B cell (primary cell): ENCODE measurements around the gene PSMA6. TPM values are rescaled to one million over a fixed set of nuclear protein-coding genes. Genes with fewer than 3 reads are reported as not detected.

Experiments
- ATAC-seq: fragments of 200-7000 bp; cut with Tn5 transposase; one replicate; pipeline ENCODE4 v1.10.0; 2021; ENCODE audit warnings: low read depth, mild to moderate bottlenecking, moderate number of reproducible peaks, moderate library complexity
- CTCF ChIA-PET: fragments of 350-600 bp; sonication (Branson Sonifier 250); formaldehyde crosslinking; loops from one replicate; lab custom pipeline; 2021; ENCODE audit warnings: antibody characterized with exemption, inconsistent platforms; lab: Charles Lee
- POLR2A ChIA-PET: fragments of 350-600 bp; sonication (Branson Sonifier 250); formaldehyde crosslinking; loops from one replicate; lab custom pipeline; 2021; ENCODE audit warnings: antibody characterized with exemption; lab: Charles Lee
- DNase-seq: peaks from one replicate; pipeline ENCODE4 v3.0.0; 2013
- H2AFZ ChIP-seq: 2 replicates; pipeline ENCODE4 v1.6.1; 2012; ENCODE audit warnings: mild to moderate bottlenecking, low read depth, low read length; ENCODE audit not compliant: insufficient read depth, poor library complexity, severe bottlenecking
- H3K27ac ChIP-seq, 2 donors: 1 replicate in 1 of 2; 2 replicates in 1 of 2; pipeline ENCODE4 v1.5.1; 2012 to 2013; ENCODE audit warnings: low read length in 2 of 2, mild to moderate bottlenecking in 2 of 2, moderate library complexity in 1 of 2
- H3K27me3 ChIP-seq, 4 experiments: fragments of 200-600 bp in 1 of 4; sonication (generic) in 1 of 4; replicated peaks in 1 of 4; 1 replicate in 2 of 4; 2 replicates in 2 of 4; pipeline versions ENCODE4 v1.6.1 to v1.7.0; 2013 to 2016; ENCODE audit warnings: low read length in 3 of 4, mild to moderate bottlenecking in 2 of 4, mixed read lengths in 1 of 4, moderate library complexity in 1 of 4; ENCODE audit not compliant: insufficient read depth in 4 of 4, control insufficient read depth in 3 of 4; ENCODE audit errors: control extremely low read depth in 1 of 4
- H3K36me3 ChIP-seq, 2 experiments: replicated peaks in 1 of 2; 1 replicate in 1 of 2; 2 replicates in 1 of 2; pipeline versions ENCODE4 v1.6.1 to v1.7.1; 2013; ENCODE audit warnings: low read length in 1 of 2; ENCODE audit not compliant: insufficient read depth in 2 of 2, control insufficient read depth in 1 of 2; ENCODE audit errors: control extremely low read depth in 1 of 2, extremely low read depth in 1 of 2
- H3K4me1 ChIP-seq, 2 donors: fragments of 200-600 bp in 1 of 2; sonication (generic) in 1 of 2; 1 replicate in 1 of 2; 2 replicates in 1 of 2; pipeline versions ENCODE4 v1.5.1 to v1.6.1; 2013 to 2017; ENCODE audit warnings: low read length in 2 of 2; ENCODE audit not compliant: control insufficient read depth in 2 of 2, insufficient read depth in 2 of 2
- H3K4me2 ChIP-seq: replicated peaks from 2 replicates; pipeline ENCODE3; 2012; ENCODE audit warnings: mild to moderate bottlenecking, low read depth, low read length; ENCODE audit not compliant: poor library complexity, severe bottlenecking
- H3K4me3 ChIP-seq, 5 experiments: fragments of 200-600 bp in 1 of 5; sonication (generic) in 1 of 5; 1 replicate in 3 of 5; 2 replicates in 2 of 5; pipeline versions ENCODE4 v1.5.1 to v1.7.0; 2011 to 2016; ENCODE audit warnings: low read length in 4 of 5, mild to moderate bottlenecking in 4 of 5, low read depth in 2 of 5, control low read depth in 1 of 5, moderate library complexity in 1 of 5; ENCODE audit not compliant: insufficient read depth in 1 of 5; ENCODE audit errors: control extremely low read depth in 1 of 5, extremely low read depth in 1 of 5
- H3K79me2 ChIP-seq: fragments of 200-600 bp; sonication (generic); one replicate; pipeline ENCODE4 v1.6.0; 2016; ENCODE audit warnings: low read length; ENCODE audit not compliant: control insufficient read depth, insufficient read depth
- H3K9ac ChIP-seq: fragments of 200-600 bp; sonication (generic); 2 replicates; pipeline ENCODE4 v1.6.1; 2017; ENCODE audit warnings: mild to moderate bottlenecking, low read length, moderate library complexity
- H3K9me3 ChIP-seq, 3 donors: one replicate each; pipeline versions ENCODE4 v1.6.1 to v1.7.1; 2013; ENCODE audit warnings: low read length in 2 of 3; ENCODE audit not compliant: control insufficient read depth in 2 of 3, insufficient read depth in 1 of 3; ENCODE audit errors: control extremely low read depth in 1 of 3
- H4K20me1 ChIP-seq: 2 replicates; pipeline ENCODE4 v1.6.0; 2012; ENCODE audit warnings: mild to moderate bottlenecking, low read length; ENCODE audit not compliant: insufficient read depth, control insufficient read depth, poor library complexity, severe bottlenecking
- H3K27ac Mint-ChIP-seq: one replicate; pipeline ENCODE4 v1.8.0; 2021; ENCODE audit warnings: mixed read lengths
- H3K27me3 Mint-ChIP-seq: one replicate; pipeline ENCODE4 v1.8.0; 2021; ENCODE audit warnings: mixed read lengths
- H3K4me1 Mint-ChIP-seq: one replicate; pipeline ENCODE4 v1.8.0; 2021; ENCODE audit warnings: mixed read lengths
- H3K4me3 Mint-ChIP-seq: one replicate; pipeline ENCODE4 v1.8.0; 2021; ENCODE audit warnings: mixed read lengths
- H3K9me3 Mint-ChIP-seq: one replicate; pipeline ENCODE4 v1.8.0; 2022; ENCODE audit warnings: mixed read lengths; ENCODE audit not compliant: insufficient read depth
- CTCF ChIP-seq: fragments of 200-600 bp; IDR thresholded peaks from one replicate; pipeline ENCODE4 v1.8.0; 2022; ENCODE audit warnings: antibody characterized with exemption, mild to moderate bottlenecking
- EZH2 ChIP-seq: IDR thresholded peaks from 2 replicates; pipeline ENCODE4 v1.6.1; 2012; ENCODE audit warnings: borderline replicate concordance, low read depth, mild to moderate bottlenecking, moderate library complexity, low read length; ENCODE audit not compliant: insufficient read depth, poor library complexity, severe bottlenecking
- WGBS: methylation state at CpG from one replicate; pipeline ENCODE4 v1.1.5; 2013; ENCODE audit warnings: missing lambda C conversion rate; ENCODE audit not compliant: insufficient coverage; 5-methylcytosine and 5-hydroxymethylcytosine counted together
- intact Hi-C: fragments of 100-400 bp; cut with micrococcal nuclease; formaldehyde crosslinking; loops from one replicate; pipeline ENCODE4 v1.10.0; 2022
- polyA plus RNA-seq: library from polyadenylated mRNA; depleted of rRNA; stranded (reverse); fragments of >200 nt; gene quantifications from 2 replicates; pipeline ENCODE4 v1.2.3, GENCODE V29; 2012
- total RNA-seq, 2 donors: library from RNA; stranded (reverse); fragments of 120-200 nt in 1 of 2; gene quantifications; 1 replicate in 1 of 2; 2 replicates in 1 of 2; pipeline versions ENCODE4 v1.2.3 to v1.2.4, GENCODE V29; 2013 to 2022

Gene PSMA6
- total and polyA plus RNA-seq, 2 donors (not counting 1 experiment from before 2014, with no cell fraction given), result 47.0 to 70.6 TPM

DNA sequence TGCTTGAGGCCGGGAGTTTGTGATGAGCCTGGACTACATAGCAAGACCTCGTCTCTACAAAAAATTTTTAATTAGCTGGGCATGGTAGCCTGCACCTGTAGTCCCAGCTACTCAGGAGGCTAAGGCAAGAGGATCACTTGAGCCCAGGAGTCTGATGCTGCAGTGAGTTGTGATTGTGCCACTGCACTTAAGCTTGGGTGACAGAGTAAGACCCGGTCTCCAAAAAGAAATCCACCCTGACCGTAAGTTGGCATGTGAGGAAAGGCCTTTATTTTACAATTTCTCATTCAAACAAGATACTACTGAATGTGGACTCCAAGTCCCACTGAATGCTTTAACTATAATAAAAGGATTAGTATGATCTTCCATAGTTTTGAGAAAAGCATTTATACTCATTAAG lies 27.3 kb downstream of the PSMA6 start:
- no peak overlapping the region for H3K27ac ChIP-seq
- H3K4me2 ChIP-seq, result no peak overlapping the region
- peaks cover 15 to 30% of the 10 kb centered on the region in 2 experiments for H3K36me3 ChIP-seq
- POLR2A ChIA-PET, result no interaction called here
- Mint-ChIP-seq H3K4me3 (no peak overlapping the region), H3K9me3 (no peaks in the 10 kb centered on the region), H3K27ac (no peak overlapping the region), H3K27me3 (no peaks in the 10 kb centered on the region), H3K4me1 (no peaks in the 10 kb centered on the region)
- 83% methylated on average over 2 of the region's 4 CpGs for WGBS
- H2AFZ ChIP-seq, result no peak overlapping the region
- DNase-seq (no peak), ATAC-seq (no peak)
- CTCF ChIA-PET, result interaction anchor here (0.7 to 1.2 kb wide), 3 partner anchors 27 to 92 kb away, joined by 3 read pairs; partner anchors contain the start of gene PSMA6
- intact Hi-C loops, result no loop called here
- H3K4me3 ChIP-seq, result no peak overlapping the region
- no peaks in the 10 kb centered on the region for H3K9me3 ChIP-seq
- no peaks in the 10 kb centered on the region for H4K20me1 ChIP-seq
- no peaks in the 10 kb centered on the region for H3K4me1 ChIP-seq
- no peaks in the 10 kb centered on the region for H3K79me2 ChIP-seq
- H3K9ac ChIP-seq, result no peak overlapping the region
- TF ChIP-seq EZH2 (no peak), CTCF (no peak)
- H3K27me3 ChIP-seq, result no peaks in the 10 kb centered on the region

- H3K79me2 ChIP-seq, result no peaks in the 10 kb centered on the region
- TF ChIP-seq CTCF, result no peak
- no peak for TF ChIP-seq EZH2
- intact Hi-C loops, result no loop called here
- H4K20me1 ChIP-seq, result no peaks in the 10 kb centered on the region
- no peak for ATAC-seq
- H3K27ac Mint-ChIP-seq, result no peak overlapping the region
- H3K4me1 Mint-ChIP-seq, result no peaks in the 10 kb centered on the region
- no peaks in the 10 kb centered on the region for H3K4me1 ChIP-seq
- WGBS, result no CpG with 5 or more reads among the region's 2 CpGs
- DNase-seq, result no peak
- H3K4me3 ChIP-seq, result no peak overlapping the region
- ChIA-PET POLR2A (no interaction called here), CTCF (no interaction called here)
- H3K9me3 ChIP-seq, result no peaks in the 10 kb centered on the region
- H3K27me3 ChIP-seq, result no peaks in the 10 kb centered on the region
- no peak overlapping the region for H3K9ac ChIP-seq
- peaks cover 11 to 21% of the 10 kb centered on the region in 2 experiments for H3K36me3 ChIP-seq
- no peak overlapping the region for H2AFZ ChIP-seq
- no peak overlapping the region for H3K4me2 ChIP-seq
- H3K27me3 Mint-ChIP-seq, result no peaks in the 10 kb centered on the region
- no peak overlapping the region for H3K27ac ChIP-seq
- H3K9me3 Mint-ChIP-seq, result no peaks in the 10 kb centered on the region
- H3K4me3 Mint-ChIP-seq, result no peak overlapping the region
These were observed 28.3 kb downstream of the PSMA6 start for GRCh38 chr14:35320472-35320871.
